Testis (tissue), 2 donors: ENCODE data around the gene FNIP1.

Experiments
- CTCF ChIP-seq, 3 experiments: fragments of 450-650 bp in 2 of 3; fragments of 200-600 bp in 1 of 3; sonication (generic) in 1 of 3; IDR thresholded peaks; one replicate each; pipeline ENCODE4 v1.5.1; 2016 to 2019; ENCODE audit warnings: antibody characterized with exemption in 3 of 3, mild to moderate bottlenecking in 2 of 3, moderate library complexity in 1 of 3
- POLR2A ChIP-seq: fragments of 450-650 bp; IDR thresholded peaks from one replicate; pipeline ENCODE4 v1.6.1; 2017; ENCODE audit warnings: antibody characterized with exemption, mild to moderate bottlenecking, moderate library complexity

GRCh38 chr5:131649161-131649560, 147.7 kb downstream of the FNIP1 start:
- TF ChIP-seq CTCF (IDR thresholded peaks at IDR 0.05) (no peak), POLR2A (no peak)
